ENCODE data around the gene CBY2. TPM values are rescaled to one million over a fixed set of nuclear protein-coding genes. Genes with fewer than 3 reads are reported as not detected.

The CBY2 gene
- total and polyA plus RNA-seq, 2 donors (not counting 1 experiment from before 2014, with no cell fraction given), result not detected

GRCh38 chr13:45695198-45695730 lies 6.9 kb upstream of the CBY2 start:
- Histone ChIP-seq H3K9me3 (ENCODE audit: control extremely low read depth in 1 of 3, control insufficient read depth in 2 of 3, insufficient read depth in 1 of 3, low read length in 2 of 3) (peaks cover 0 to 1% (median 0%) of the 10 kb centered on the region in 3 donors), H3K27me3 (replicated peaks in 1 of 4; ENCODE audit: control extremely low read depth in 1 of 4, control insufficient read depth in 3 of 4, insufficient read depth in 4 of 4, low read length in 3 of 4) (no peaks in the 10 kb centered on the region), H3K9ac (ENCODE audit: low read length) (no peak overlapping the region), H3K36me3 (replicated peaks in 1 of 2; ENCODE audit: control extremely low read depth in 1 of 2, control insufficient read depth in 1 of 2, extremely low read depth in 1 of 2, insufficient read depth in 2 of 2, low read length in 1 of 2) (no peaks in the 10 kb centered on the region), H3K4me1 (ENCODE audit: control insufficient read depth in 2 of 2, insufficient read depth in 2 of 2, low read length in 2 of 2) (no peaks in the 10 kb centered on the region), H3K4me3 (ENCODE audit: control extremely low read depth in 1 of 5, extremely low read depth in 1 of 5, insufficient read depth in 1 of 5, low read depth in 2 of 5, low read length in 4 of 5) (no peak overlapping the region), H3K79me2 (ENCODE audit: control insufficient read depth, insufficient read depth, low read length) (no peaks in the 10 kb centered on the region), H4K20me1 (ENCODE audit: control insufficient read depth, insufficient read depth, low read length, poor library complexity, severe bottlenecking) (no peaks in the 10 kb centered on the region), H2AFZ (ENCODE audit: insufficient read depth, low read depth, low read length, poor library complexity, severe bottlenecking) (no peak overlapping the region), H3K4me2 (replicated peaks; ENCODE audit: low read depth, low read length, poor library complexity, severe bottlenecking) (no peak overlapping the region), H3K27ac (ENCODE audit: low read length in 2 of 2) (no peak overlapping the region)
- Mint-ChIP-seq H3K27me3 (no peaks in the 10 kb centered on the region), H3K4me1 (peaks cover 2% of the 10 kb centered on the region), H3K27ac (no peak overlapping the region), H3K9me3 (ENCODE audit: insufficient read depth) (no peaks in the 10 kb centered on the region), H3K4me3 (no peak overlapping the region)
- no peak for DNase-seq
- intact Hi-C loops (cut with micrococcal nuclease), result no loop called here
- no peak for ATAC-seq (ENCODE audit: low read depth)
- ChIA-PET CTCF (no interaction called here), POLR2A (no interaction called here)
- no CpG with 5 or more reads among the region's 5 CpGs for WGBS (ENCODE audit: insufficient coverage)
- no peak for TF ChIP-seq CTCF (IDR thresholded peaks at IDR 0.05)
- TF ChIP-seq EZH2 (IDR thresholded peaks at IDR 0.05; ENCODE audit: borderline replicate concordance, insufficient read depth, low read depth, low read length, poor library complexity, severe bottlenecking), result no peak

DNA sequence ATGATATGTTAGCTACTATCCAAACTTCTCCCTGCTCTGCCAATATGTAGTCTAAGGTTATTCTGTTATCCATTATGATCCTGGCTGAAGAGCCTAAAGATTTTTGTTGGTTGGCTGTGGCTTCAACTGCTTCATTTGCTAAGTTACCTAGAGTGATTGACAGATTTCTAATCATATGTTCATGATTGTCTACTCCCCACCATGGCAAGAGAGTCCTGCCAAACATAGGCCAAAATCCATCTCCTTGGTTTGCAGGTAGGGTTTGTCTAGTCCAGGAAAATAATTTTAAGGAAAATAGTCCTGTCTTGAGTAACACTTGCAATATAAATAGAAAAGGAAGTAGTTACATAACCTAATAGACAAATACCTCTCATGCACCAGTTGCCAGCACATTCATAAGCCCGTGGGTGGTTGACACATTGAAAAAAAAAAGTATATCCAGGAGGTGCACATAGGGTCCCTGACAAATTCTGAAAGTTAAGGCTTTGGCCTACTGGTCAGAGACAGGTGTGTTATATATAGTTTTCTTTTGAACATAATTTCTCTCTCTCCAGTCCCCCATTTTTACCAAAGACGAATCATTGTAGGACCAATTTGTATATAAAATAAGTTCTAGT lies 5.4 kb upstream of the CBY2 start:
- Mint-ChIP-seq H3K9me3 (ENCODE audit: insufficient read depth) (no peaks in the 10 kb centered on the region), H3K27ac (no peak overlapping the region), H3K4me1 (peaks cover 2% of the 10 kb centered on the region), H3K27me3 (no peaks in the 10 kb centered on the region), H3K4me3 (no peak overlapping the region)
- CTCF ChIA-PET, result no interaction called here
- TF ChIP-seq CTCF (IDR thresholded peaks at IDR 0.05) (no peak), EZH2 (IDR thresholded peaks at IDR 0.05; ENCODE audit: borderline replicate concordance, insufficient read depth, low read depth, low read length, poor library complexity, severe bottlenecking) (no peak)
- Histone ChIP-seq H3K4me2 (replicated peaks; ENCODE audit: low read depth, low read length, poor library complexity, severe bottlenecking) (no peak overlapping the region), H3K79me2 (ENCODE audit: control insufficient read depth, insufficient read depth, low read length) (no peaks in the 10 kb centered on the region), H3K27me3 (replicated peaks in 1 of 4; ENCODE audit: control extremely low read depth in 1 of 4, control insufficient read depth in 3 of 4, insufficient read depth in 4 of 4, low read length in 3 of 4) (no peaks in the 10 kb centered on the region), H3K4me3 (ENCODE audit: control extremely low read depth in 1 of 5, extremely low read depth in 1 of 5, insufficient read depth in 1 of 5, low read depth in 2 of 5, low read length in 4 of 5) (no peak overlapping the region), H4K20me1 (ENCODE audit: control insufficient read depth, insufficient read depth, low read length, poor library complexity, severe bottlenecking) (no peaks in the 10 kb centered on the region), H3K36me3 (replicated peaks in 1 of 2; ENCODE audit: control extremely low read depth in 1 of 2, control insufficient read depth in 1 of 2, extremely low read depth in 1 of 2, insufficient read depth in 2 of 2, low read length in 1 of 2) (no peaks in the 10 kb centered on the region), H3K27ac (ENCODE audit: low read length in 2 of 2) (no peak overlapping the region), H3K9me3 (ENCODE audit: control extremely low read depth in 1 of 3, control insufficient read depth in 2 of 3, insufficient read depth in 1 of 3, low read length in 2 of 3) (peaks cover 0 to 1% (median 0%) of the 10 kb centered on the region in 3 donors), H3K9ac (ENCODE audit: low read length) (no peak overlapping the region), H2AFZ (ENCODE audit: insufficient read depth, low read depth, low read length, poor library complexity, severe bottlenecking) (no peak overlapping the region), H3K4me1 (ENCODE audit: control insufficient read depth in 2 of 2, insufficient read depth in 2 of 2, low read length in 2 of 2) (no peaks in the 10 kb centered on the region)
- DNase-seq (no peak), ATAC-seq (ENCODE audit: low read depth) (no peak)
- POLR2A ChIA-PET, result no interaction called here
- WGBS (ENCODE audit: insufficient coverage), result no CpG with 5 or more reads among the region's 2 CpGs
- intact Hi-C loops (cut with micrococcal nuclease), result no loop called here

Measured in B cell (primary cell).